ENCODE results near the gene AMOTL1.

Gene AMOTL1

DNA sequence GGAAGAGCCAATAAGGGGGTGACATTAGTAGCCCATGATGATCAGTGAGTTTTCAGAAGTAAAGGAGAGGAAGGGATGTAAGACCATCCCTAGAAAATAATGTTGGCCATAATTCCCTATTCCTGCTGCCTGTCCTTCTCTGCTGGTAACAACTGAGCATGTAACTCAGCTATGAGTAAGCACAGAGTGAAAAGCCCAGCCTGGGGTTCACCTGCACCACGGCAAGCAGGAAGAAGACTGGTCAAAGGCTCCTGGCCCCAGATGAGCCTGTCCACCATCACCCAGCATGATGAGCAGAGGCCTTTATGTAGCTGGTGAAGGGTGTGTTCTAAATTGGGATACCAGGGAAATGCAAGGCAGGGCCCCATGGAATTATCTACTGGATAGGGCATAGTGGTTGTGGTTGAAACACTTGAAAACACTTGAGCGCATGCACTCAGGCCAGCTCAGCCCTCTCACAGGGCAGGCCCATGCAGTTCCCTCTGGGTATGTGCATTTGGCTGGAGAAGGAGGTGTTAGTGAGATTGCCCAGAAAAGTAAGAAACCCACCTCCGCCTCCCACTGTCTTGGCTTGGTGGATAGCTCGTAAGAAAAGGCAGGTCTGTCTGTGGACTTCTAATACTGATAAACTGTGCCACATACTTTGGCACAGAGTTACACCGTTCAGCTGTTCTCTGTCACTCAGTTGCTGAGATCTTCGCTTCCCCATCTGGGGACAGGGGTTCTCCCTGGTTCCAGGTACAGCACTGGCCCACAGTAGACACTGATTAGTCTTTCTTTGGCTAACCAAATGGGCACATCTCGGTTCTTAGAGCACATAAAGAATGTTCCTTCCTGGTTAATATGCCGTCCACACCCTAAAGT is 86.8 kb downstream of the AMOTL1 start:
- TF ChIP-seq, protein P1, sequence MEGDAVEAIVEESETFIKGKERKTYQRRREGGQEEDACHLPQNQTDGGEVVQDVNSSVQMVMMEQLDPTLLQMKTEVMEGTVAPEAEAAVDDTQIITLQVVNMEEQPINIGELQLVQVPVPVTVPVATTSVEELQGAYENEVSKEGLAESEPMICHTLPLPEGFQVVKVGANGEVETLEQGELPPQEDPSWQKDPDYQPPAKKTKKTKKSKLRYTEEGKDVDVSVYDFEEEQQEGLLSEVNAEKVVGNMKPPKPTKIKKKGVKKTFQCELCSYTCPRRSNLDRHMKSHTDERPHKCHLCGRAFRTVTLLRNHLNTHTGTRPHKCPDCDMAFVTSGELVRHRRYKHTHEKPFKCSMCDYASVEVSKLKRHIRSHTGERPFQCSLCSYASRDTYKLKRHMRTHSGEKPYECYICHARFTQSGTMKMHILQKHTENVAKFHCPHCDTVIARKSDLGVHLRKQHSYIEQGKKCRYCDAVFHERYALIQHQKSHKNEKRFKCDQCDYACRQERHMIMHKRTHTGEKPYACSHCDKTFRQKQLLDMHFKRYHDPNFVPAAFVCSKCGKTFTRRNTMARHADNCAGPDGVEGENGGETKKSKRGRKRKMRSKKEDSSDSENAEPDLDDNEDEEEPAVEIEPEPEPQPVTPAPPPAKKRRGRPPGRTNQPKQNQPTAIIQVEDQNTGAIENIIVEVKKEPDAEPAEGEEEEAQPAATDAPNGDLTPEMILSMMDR (IDR thresholded peaks at IDR 0.05; ENCODE audit: low read depth, low read length): no peak
- DNase-seq (ENCODE audit: low read depth in 2 of 2): peak in 1 of 2 donors; percentile 59
- H3K4me3 ChIP-seq (replicated peaks in 1 of 2; ENCODE audit: low read depth in 2 of 2, low read length in 2 of 2): no peak overlapping the region

DNA sequence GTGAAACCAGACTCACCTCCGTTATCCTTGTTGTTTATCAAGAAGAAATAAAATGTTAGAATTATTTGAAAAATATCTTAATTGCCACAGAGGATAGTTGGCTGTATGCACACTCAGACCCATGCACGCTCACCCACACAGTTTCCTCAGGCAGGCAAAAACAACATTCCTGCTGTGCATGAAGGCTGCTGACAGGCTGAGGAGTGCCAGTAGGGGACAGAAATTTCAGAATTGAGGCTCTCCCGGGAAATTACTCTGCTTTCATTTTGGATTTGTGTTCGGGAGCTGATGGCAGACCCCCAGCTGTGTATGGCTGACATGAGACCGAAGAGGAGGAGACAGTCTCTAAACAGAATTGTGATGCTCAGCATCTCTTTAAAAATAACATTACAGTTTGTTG is 87.5 kb downstream of the AMOTL1 start:
- peak in 1 of 2 donors; percentile 51 for DNase-seq (ENCODE audit: low read depth in 2 of 2)
- TF ChIP-seq, protein P1 (IDR thresholded peaks at IDR 0.05; ENCODE audit: low read depth, low read length): no peak
- H3K4me3 ChIP-seq (replicated peaks in 1 of 2; ENCODE audit: low read depth in 2 of 2, low read length in 2 of 2): no peak overlapping the region

DNA sequence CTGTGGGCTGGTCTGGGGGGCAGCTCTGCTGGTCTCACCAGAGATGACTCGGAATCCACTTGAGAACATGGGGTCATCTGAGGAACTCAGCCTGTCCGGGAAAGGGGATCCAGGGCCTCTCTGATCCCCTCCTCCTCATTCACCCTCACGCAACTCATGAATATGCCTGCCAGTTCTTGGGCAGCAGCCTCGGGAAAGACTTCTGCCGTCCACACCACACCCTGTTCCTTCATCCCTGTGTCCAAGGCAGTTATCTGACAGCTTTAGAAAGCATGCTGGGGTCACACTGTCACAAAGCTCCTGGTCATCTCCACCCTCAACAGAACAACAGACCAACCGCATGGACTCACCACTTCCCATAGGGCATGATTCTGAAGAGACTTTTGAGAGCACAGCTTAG is 88.3 kb downstream of the AMOTL1 start:
- peak in 1 of 2 donors; percentile 26 for DNase-seq (ENCODE audit: low read depth in 2 of 2)
- no peak overlapping the region for H3K4me3 ChIP-seq (replicated peaks in 1 of 2; ENCODE audit: low read depth in 2 of 2, low read length in 2 of 2)
- TF ChIP-seq, protein P1 (IDR thresholded peaks at IDR 0.05; ENCODE audit: low read depth, low read length): no peak

- no peak overlapping the region for H3K4me3 ChIP-seq (replicated peaks in 1 of 2; ENCODE audit: low read depth in 2 of 2, low read length in 2 of 2)
- TF ChIP-seq, protein P1 (IDR thresholded peaks at IDR 0.05; ENCODE audit: low read depth, low read length): no peak
- DNase-seq (ENCODE audit: low read depth in 2 of 2): no peak
Measured at GRCh38 chr11:94857337-94857736, 89.2 kb downstream of the AMOTL1 start.

DNA sequence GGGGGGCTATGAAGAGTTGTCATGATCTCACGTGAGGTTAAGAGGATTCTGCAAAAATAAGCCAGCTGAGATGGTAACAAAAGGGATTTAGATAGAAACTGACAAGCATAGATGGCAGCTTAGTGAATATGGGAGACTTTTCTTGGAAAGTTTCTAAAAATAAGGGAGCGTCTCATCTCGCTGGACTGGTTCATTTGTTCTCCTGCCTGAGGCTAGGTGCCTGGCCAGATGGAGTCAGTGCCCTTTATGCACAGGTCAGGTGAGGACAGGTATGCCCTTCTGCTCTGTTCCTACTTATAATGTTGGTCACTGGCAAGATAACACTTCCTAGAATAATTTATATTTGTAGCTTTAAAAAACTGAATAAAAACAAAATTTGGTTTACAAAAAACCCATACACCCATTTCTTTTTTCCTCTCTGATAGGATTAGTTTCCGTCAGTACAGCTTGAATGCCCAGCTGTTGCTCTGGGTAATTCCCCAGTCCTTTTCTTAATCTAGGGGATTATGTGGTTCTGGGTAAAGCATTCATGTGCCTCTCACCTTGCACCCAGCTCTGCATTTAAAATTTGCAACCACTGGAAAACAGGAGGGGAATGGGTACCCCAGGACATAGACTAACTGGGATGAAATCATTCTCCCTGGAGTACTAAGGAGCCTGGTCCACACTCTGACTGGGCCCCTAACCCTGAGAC is 90.0 kb downstream of the AMOTL1 start:
- DNase-seq (ENCODE audit: low read depth in 2 of 2): no peak
- TF ChIP-seq, protein P1 (IDR thresholded peaks at IDR 0.05; ENCODE audit: low read depth, low read length): no peak
- H3K4me3 ChIP-seq (replicated peaks in 1 of 2; ENCODE audit: low read depth in 2 of 2, low read length in 2 of 2): no peak overlapping the region

DNA sequence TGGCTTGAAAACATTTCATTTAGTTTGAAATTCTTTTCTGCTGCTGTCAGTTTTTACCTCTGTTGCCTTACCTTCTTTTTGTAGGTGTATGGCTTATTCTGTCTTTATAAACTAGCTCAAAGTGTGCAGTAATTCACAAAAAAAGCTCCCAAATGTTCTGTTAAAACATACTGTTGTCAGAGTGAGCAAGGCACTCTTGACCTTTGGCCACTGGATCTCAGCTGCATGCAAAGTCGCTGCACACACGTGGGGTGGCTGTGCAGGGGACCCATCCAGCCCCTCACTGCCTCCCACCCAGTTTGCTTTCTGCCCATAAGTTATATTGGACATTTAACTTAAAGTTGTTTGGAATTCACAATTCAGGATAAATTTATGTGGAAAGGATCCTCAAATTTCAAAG is 92.2 kb downstream of the AMOTL1 start:
- no peak for DNase-seq (ENCODE audit: low read depth in 2 of 2)
- no peak overlapping the region for H3K4me3 ChIP-seq (replicated peaks in 1 of 2; ENCODE audit: low read depth in 2 of 2, low read length in 2 of 2)
- TF ChIP-seq, protein P1 (IDR thresholded peaks at IDR 0.05; ENCODE audit: low read depth, low read length): no peak

Measured in cardiac fibroblast (primary cell).